Chondrocyte (in vitro differentiated cells): ENCODE results near the gene APC2. TPM values are rescaled to one million over a fixed set of nuclear protein-coding genes. Genes with fewer than 3 reads are reported as not detected.

Source experiments
- DNase-seq: peaks from one replicate; pipeline ENCODE4 v3.0.0; 2021; ENCODE audit warnings: mixed read lengths, low spot score
- H3K27ac Mint-ChIP-seq: one replicate; pipeline ENCODE4 v1.8.0; 2021; ENCODE audit warnings: mild to moderate bottlenecking, moderate library complexity, mixed read lengths; ENCODE audit not compliant: unreplicated experiment
- H3K27me3 Mint-ChIP-seq: 2 replicates; pipeline ENCODE4 v1.8.0; 2021; ENCODE audit warnings: low read depth, mixed read lengths
- H3K36me3 Mint-ChIP-seq: 2 replicates; pipeline ENCODE4 v1.8.0; 2021; ENCODE audit warnings: low read depth, mixed read lengths
- H3K4me1 Mint-ChIP-seq: 2 replicates; pipeline ENCODE4 v1.8.0; 2021; ENCODE audit warnings: low read depth, mild to moderate bottlenecking, mixed read lengths
- H3K4me3 Mint-ChIP-seq: one replicate; pipeline ENCODE4 v1.8.0; 2021; ENCODE audit warnings: mild to moderate bottlenecking, moderate library complexity, mixed read lengths; ENCODE audit not compliant: unreplicated experiment
- H3K9me3 Mint-ChIP-seq: 2 replicates; pipeline ENCODE4 v1.8.0; 2021; ENCODE audit warnings: low read depth, mixed read lengths
- total RNA-seq: library from RNA; stranded (reverse); gene quantifications from 3 replicates; pipeline ENCODE4 v1.2.1, GENCODE V29; 2021
- TF ChIP-seq, protein P1 (sequence below): fragments of 200-600 bp; sonication (generic); IDR thresholded peaks from 2 replicates; pipeline ENCODE4 v1.5.0; 2021; ENCODE audit warnings: antibody characterized with exemption, mild to moderate bottlenecking, moderate library complexity

Gene APC2
- total RNA-seq, 1 donor from 2014 or later: 3.9 TPM

DNA sequence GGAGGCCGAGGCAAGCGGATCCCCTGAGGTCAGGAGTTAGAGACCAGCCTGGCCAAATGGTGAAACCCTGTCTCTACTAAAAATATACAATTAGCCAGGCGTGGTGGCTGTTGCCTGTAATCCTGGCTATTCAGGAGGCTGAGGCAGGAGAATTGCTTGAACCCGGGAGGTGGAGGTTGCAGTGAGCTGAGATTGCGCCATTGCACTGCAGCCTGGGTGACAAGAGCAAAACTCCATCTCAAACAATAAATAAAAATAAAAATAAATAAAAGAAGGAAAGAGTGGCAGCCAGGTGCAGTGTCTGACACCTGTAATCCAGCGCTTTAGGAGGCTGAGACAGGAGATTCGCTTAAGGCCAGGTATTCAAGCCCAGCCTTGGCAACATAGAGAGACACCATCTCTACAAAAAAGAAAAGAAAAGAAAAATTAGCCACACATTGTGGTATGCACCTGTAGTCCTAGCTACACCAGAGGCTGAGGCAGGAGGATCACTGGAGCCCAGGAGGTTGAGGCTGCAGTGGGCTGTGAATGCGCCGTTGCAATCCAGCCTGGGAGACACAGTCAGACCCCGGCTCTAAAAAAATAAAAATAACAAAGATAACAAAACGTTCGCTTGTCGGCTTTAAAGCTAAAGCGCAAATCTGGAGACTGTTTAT, 52.6 kb downstream of the APC2 start:
- no peak overlapping the region for H3K27ac Mint-ChIP-seq
- H3K4me3 Mint-ChIP-seq: no peak overlapping the region
- H3K4me1 Mint-ChIP-seq: peaks cover 1% of the 10 kb centered on the region
- peaks cover 7% of the 10 kb centered on the region for H3K27me3 Mint-ChIP-seq
- no peaks in the 10 kb centered on the region for H3K9me3 Mint-ChIP-seq
- H3K36me3 Mint-ChIP-seq: no peaks in the 10 kb centered on the region
- TF ChIP-seq, protein P1, sequence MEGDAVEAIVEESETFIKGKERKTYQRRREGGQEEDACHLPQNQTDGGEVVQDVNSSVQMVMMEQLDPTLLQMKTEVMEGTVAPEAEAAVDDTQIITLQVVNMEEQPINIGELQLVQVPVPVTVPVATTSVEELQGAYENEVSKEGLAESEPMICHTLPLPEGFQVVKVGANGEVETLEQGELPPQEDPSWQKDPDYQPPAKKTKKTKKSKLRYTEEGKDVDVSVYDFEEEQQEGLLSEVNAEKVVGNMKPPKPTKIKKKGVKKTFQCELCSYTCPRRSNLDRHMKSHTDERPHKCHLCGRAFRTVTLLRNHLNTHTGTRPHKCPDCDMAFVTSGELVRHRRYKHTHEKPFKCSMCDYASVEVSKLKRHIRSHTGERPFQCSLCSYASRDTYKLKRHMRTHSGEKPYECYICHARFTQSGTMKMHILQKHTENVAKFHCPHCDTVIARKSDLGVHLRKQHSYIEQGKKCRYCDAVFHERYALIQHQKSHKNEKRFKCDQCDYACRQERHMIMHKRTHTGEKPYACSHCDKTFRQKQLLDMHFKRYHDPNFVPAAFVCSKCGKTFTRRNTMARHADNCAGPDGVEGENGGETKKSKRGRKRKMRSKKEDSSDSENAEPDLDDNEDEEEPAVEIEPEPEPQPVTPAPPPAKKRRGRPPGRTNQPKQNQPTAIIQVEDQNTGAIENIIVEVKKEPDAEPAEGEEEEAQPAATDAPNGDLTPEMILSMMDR: no peak
- no peak for DNase-seq

DNA sequence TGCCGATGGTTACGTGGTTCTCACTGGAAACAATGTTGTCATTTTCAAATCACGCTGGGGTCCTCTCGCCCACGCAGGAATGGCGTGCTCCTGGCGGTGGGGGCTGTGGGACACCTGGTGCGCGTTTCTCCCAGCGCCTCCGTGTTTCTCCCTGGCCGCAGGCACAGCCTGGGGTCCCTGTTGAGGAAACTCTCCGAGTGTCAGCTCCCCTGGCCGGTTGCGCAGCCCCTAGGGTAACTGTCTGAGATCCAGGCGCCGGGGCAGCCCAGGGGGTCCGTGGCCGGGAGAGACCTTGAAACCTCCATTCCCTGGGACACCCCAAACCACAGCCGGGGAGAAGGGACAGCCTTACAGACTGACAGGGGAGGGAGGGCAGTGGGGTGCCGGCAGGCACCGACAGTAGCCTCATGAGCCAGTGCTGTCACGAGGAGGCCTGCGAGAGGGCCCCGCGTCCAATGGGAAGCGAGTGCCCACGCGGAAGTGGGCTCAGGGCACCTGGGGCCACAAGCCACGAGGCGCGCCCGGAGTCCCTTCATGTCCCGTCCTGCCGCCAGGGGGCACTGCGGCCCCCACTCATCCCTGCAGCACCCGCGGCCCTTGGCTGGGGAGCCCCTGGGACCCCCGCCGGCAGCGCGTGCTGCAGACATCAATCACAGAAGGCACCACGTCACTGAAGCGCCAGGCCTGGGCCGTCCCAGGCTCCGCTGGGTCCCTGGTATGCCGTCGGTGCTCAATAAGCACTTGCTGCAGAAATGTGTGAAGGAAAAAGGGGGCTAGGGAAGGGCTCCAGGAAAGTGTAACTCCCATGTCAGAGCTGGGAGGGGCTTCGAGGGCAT, 53.4 kb downstream of the APC2 start:
- Mint-ChIP-seq H3K27me3 (peaks cover 7% of the 10 kb centered on the region), H3K4me1 (peaks cover 5% of the 10 kb centered on the region), H3K27ac (no peak overlapping the region), H3K4me3 (no peak overlapping the region), H3K36me3 (no peaks in the 10 kb centered on the region), H3K9me3 (no peaks in the 10 kb centered on the region)
- TF ChIP-seq, protein P1: peak; percentile 86
- no peak for DNase-seq

DNA sequence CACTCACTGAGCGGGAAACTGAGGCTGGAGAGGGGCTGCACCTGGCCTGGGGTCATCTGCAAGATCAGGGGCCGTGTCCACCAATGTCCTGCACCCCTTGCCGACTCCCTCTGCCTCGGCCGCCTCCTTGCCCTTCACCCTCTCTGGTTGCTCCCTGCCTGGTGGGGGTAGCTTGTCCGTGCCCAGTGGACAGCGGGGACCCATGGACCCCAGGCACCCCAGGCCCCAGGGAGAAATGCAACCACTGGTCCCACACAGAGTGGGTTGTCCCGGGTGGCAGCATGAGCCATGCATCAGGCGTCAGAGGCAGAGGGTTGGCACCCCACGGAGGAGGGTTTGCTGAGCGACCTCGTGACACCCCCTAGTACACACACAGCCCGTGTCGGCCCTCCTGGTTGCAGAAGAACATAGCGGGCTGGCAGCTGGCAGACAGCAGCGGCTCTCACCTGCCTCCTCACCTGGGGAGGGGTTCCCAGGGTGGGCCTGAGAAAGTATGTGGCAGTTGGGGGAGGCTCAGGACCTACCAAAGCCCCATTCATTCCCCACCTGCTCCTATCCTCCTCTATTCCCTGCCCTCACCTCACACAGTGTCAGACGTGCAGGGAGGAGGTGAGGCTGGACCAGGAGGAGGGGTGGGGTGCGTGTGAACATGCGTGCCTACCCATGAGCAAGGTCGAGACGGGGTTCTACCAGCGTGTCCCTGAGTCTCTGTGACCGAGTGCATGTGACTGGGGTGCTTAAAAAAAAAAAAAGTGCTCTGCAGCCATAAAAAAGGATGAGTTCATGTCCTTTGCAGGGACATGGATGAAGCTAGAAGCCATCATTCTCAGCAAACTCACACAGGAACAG, 54.2 kb downstream of the APC2 start:
- Mint-ChIP-seq H3K36me3 (no peaks in the 10 kb centered on the region), H3K4me1 (peaks cover 5% of the 10 kb centered on the region), H3K27me3 (peaks cover 7% of the 10 kb centered on the region), H3K27ac (no peak overlapping the region), H3K9me3 (no peaks in the 10 kb centered on the region), H3K4me3 (no peak overlapping the region)
- TF ChIP-seq, protein P1: no peak
- DNase-seq: no peak

DNA sequence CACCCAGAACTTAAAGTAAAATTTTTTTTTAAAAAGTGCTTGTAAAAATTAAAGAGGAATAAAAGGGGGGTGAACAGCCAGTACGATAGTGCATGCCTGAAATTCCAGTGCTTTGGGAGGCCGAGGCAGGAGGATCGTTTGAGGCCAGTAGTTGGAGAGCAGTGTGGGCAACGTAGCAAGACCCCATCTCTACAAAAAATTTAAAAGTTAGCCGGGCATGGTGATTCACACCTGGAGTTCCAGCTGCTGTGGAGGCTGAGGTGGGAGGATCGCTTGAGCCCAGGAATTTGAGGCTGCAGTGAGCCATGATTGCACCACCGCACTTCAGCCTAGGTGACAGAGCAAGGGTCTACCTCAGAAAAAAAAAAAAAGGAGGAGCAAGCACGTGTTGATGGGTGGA, 55.1 kb downstream of the APC2 start:
- Mint-ChIP-seq H3K27ac (no peak overlapping the region), H3K9me3 (no peaks in the 10 kb centered on the region), H3K27me3 (peaks cover 7% of the 10 kb centered on the region), H3K4me3 (no peak overlapping the region), H3K4me1 (peaks cover 8% of the 10 kb centered on the region), H3K36me3 (no peaks in the 10 kb centered on the region)
- no peak for DNase-seq
- TF ChIP-seq, protein P1: no peak
